ENCODE results near the gene S100A10. TPM values are rescaled to one million over a fixed set of nuclear protein-coding genes. Genes with fewer than 3 reads are reported as not detected.

Gene S100A10
- total and polyA plus RNA-seq, 2 of the 4 experiments (the other 2 are of a cell fraction), result 86.0 to 277 TPM

GRCh38 chr1:152022474-152022873 lies 28.8 kb upstream of the S100A10 start:
- no peak for TF ChIP-seq CEBPB (IDR thresholded peaks at IDR 0.05; ENCODE audit: low read depth, low read length)
- Histone ChIP-seq H3K27ac (ENCODE audit: insufficient read depth, low read length) (no peak overlapping the region), H3K9ac (ENCODE audit: low read depth, low read length) (no peak overlapping the region), H2BK20ac (ENCODE audit: low read depth, low read length) (no peak overlapping the region), H2AFZ (replicated peaks; ENCODE audit: low read length, poor library complexity) (no peak overlapping the region), H3K9me1 (ENCODE audit: insufficient read depth, low read length) (no peaks in the 10 kb centered on the region), H4K8ac (ENCODE audit: low read depth in 2 of 2, low read length in 2 of 2) (no peak overlapping the region), H3K27me3 (ENCODE audit: control insufficient read depth, insufficient read depth, low read length) (peaks cover 44% of the 10 kb centered on the region), H4K20me1 (ENCODE audit: insufficient read depth, low read length) (no peaks in the 10 kb centered on the region), H3K14ac (replicated peaks; ENCODE audit: low read depth, low read length) (no peak overlapping the region), H2AK9ac (replicated peaks; ENCODE audit: low read depth, low read length, poor library complexity) (no peak overlapping the region), H2BK120ac (ENCODE audit: low read depth, low read length) (no peak overlapping the region), H4K91ac (ENCODE audit: insufficient read depth, low read depth, low read length) (no peak overlapping the region), H3K36me3 (ENCODE audit: control insufficient read depth, insufficient read depth, low read length) (no peaks in the 10 kb centered on the region), H4K5ac (ENCODE audit: low read depth, low read length) (no peak overlapping the region), H2BK15ac (ENCODE audit: low read depth, low read length) (no peak overlapping the region), H2BK5ac (ENCODE audit: low read depth, low read length, poor library complexity, severe bottlenecking) (no peak overlapping the region), H3K56ac (ENCODE audit: extremely low read depth, insufficient read depth, low read length) (no peak overlapping the region), H3K4me3 (ENCODE audit: insufficient read depth, low read depth, low read length) (no peak overlapping the region), H3K79me1 (ENCODE audit: low read depth in 1 of 2, low read length in 2 of 2) (no peaks in the 10 kb centered on the region), H3K4me1 (ENCODE audit: control insufficient read depth, insufficient read depth, low read length) (peaks cover 3% of the 10 kb centered on the region; the same call in 1 of the 2 replicates), H3K9me3 (ENCODE audit: control insufficient read depth, insufficient read depth, low read length) (no peaks in the 10 kb centered on the region), H2AK5ac (ENCODE audit: low read depth, low read length) (no peak overlapping the region), H3K18ac (ENCODE audit: low read depth, low read length) (no peak overlapping the region), H3K23ac (ENCODE audit: low read depth, low read length) (no peak overlapping the region), H3K4ac (ENCODE audit: low read depth, low read length) (no peak overlapping the region), H3K4me2 (ENCODE audit: low read depth, low read length) (no peak overlapping the region)
- WGBS, 2 experiments (ENCODE audit: extremely low coverage in 2 of 2, insufficient read length in 1 of 2), result 60% methylated on average over 2 of the region's 3 CpGs; no CpG with 5 or more reads in 1 of the 2 experiments
- intact Hi-C loops (cut with micrococcal nuclease), result no loop called here
- no TSS peak for BruUV-seq (replicated peaks)
- in situ Hi-C loops (cut with MboI; ENCODE audit: low sequenced_read_pairs), result no loop called here
- ChIA-PET CTCF (no interaction called here), POLR2A (ENCODE audit: unreplicated experiment) (no interaction called here)
- dilution Hi-C loops (cut with HindIII; ENCODE audit: low sequenced_read_pairs, unreplicated experiment), result loop anchor here (25.0 kb wide), 1 partner anchor 110 kb away; the partner anchor contains the start of gene THEM4
- ATAC-seq (ENCODE audit: low read depth), result no peak
- no peak for DNase-seq

Measured in IMR-90 (cell line).